ENCODE measurements around the gene AMZ1. TPM values are rescaled to one million over a fixed set of nuclear protein-coding genes. Genes with fewer than 3 reads are reported as not detected.

AMZ1 gene
- 0.28 TPM for polyA plus RNA-seq (2013, experiment 1 of 2)
- polyA plus RNA-seq (2013, experiment 2 of 2): 0.34 TPM

- peaks cover 12% of the 10 kb centered on the region for H3K27me3 ChIP-seq (ENCODE audit: insufficient read depth, low read length, poor library complexity)
- no peak within 1 kb of the TSS for H3K4me3 ChIP-seq (ENCODE audit: low read length)
- H2AK5ac ChIP-seq (ENCODE audit: low read length): no peak within 1 kb of the TSS
- DNase-seq: no peak
- no CpG with 5 or more reads among the region's 41 CpGs for WGBS (ENCODE audit: extremely low coverage, insufficient coverage, low lambda C conversion rate)
- H3K23ac ChIP-seq (ENCODE audit: low read length): no peak within 1 kb of the TSS
- H4K5ac ChIP-seq (ENCODE audit: low read length): no peak within 1 kb of the TSS
- H3K9ac ChIP-seq (ENCODE audit: low read length): peak within 1 kb of the TSS; percentile 49
- H3K79me1 ChIP-seq (ENCODE audit: low read length): no peaks in the 10 kb centered on the region
- no peaks in the 10 kb centered on the region for H3K79me2 ChIP-seq (ENCODE audit: control insufficient read depth, insufficient read depth, low read length)
- peak within 1 kb of the TSS; percentile 64 for H3K56ac ChIP-seq (ENCODE audit: low read length)
- H3K18ac ChIP-seq (ENCODE audit: low read length): no peak within 1 kb of the TSS
- H2BK15ac ChIP-seq (replicated peaks; ENCODE audit: low read depth): no peak within 1 kb of the TSS
- H3K36me3 ChIP-seq (ENCODE audit: control insufficient read depth, insufficient read depth, low read length): no peaks in the 10 kb centered on the region
- H2BK120ac ChIP-seq (ENCODE audit: low read depth, low read length): no peak within 1 kb of the TSS
- H3K4ac ChIP-seq (ENCODE audit: low read depth, low read length): no peak within 1 kb of the TSS
- H3K4me2 ChIP-seq (ENCODE audit: low read length): peak within 1 kb of the TSS; percentile 61
- H3K27ac ChIP-seq (ENCODE audit: low read depth, low read length): no peak within 1 kb of the TSS
- no peaks in the 10 kb centered on the region for H3K4me1 ChIP-seq (ENCODE audit: control insufficient read depth, low read depth, low read length)
- no peak within 1 kb of the TSS for H2BK5ac ChIP-seq (ENCODE audit: low read length)
- no peak within 1 kb of the TSS for H4K8ac ChIP-seq (ENCODE audit: low read depth, low read length)
Observed at GRCh38 chr7:2687881-2688318, at the start of gene AMZ1. Gene AMZ1, plus strand, starts transcription at chr7:2688202. Its CDS starts 12,250 bp downstream, at chr7:2700452.

GRCh38 chr7:2638224-2638991 lies 49.6 kb upstream of the AMZ1 start:
- Histone ChIP-seq H3K36me3 (ENCODE audit: control insufficient read depth, insufficient read depth, low read length) (no peaks in the 10 kb centered on the region), H4K8ac (ENCODE audit: low read depth, low read length) (no peak overlapping the region), H3K27me3 (ENCODE audit: insufficient read depth, low read length, poor library complexity) (no peaks in the 10 kb centered on the region), H3K9ac (ENCODE audit: low read length) (no peak overlapping the region), H4K5ac (ENCODE audit: low read length) (no peak overlapping the region), H3K4me2 (ENCODE audit: low read length) (no peak overlapping the region), H3K18ac (ENCODE audit: low read length) (no peak overlapping the region), H3K23ac (ENCODE audit: low read length) (no peak overlapping the region), H2AK5ac (ENCODE audit: low read length) (no peak overlapping the region), H2BK120ac (ENCODE audit: low read depth, low read length) (no peak overlapping the region), H3K4ac (ENCODE audit: low read depth, low read length) (no peak overlapping the region), H3K79me2 (ENCODE audit: control insufficient read depth, insufficient read depth, low read length) (peaks cover 83% of the 10 kb centered on the region), H3K4me3 (ENCODE audit: low read length) (no peak overlapping the region), H3K56ac (ENCODE audit: low read length) (no peak overlapping the region), H3K27ac (ENCODE audit: low read depth, low read length) (peak overlapping the region; percentile 9), H3K4me1 (ENCODE audit: control insufficient read depth, low read depth, low read length) (peaks cover 2% of the 10 kb centered on the region), H3K79me1 (ENCODE audit: low read length) (peaks cover 22% of the 10 kb centered on the region), H2BK15ac (replicated peaks; ENCODE audit: low read depth) (no peak overlapping the region), H2BK5ac (ENCODE audit: low read length) (no peak overlapping the region)
- no peak for DNase-seq
- WGBS (ENCODE audit: extremely low coverage, insufficient coverage, low lambda C conversion rate): no CpG with 5 or more reads among the region's 34 CpGs

GRCh38 chr7:2639181-2639681 lies 48.8 kb upstream of the AMZ1 start:
- Histone ChIP-seq H3K9ac (ENCODE audit: low read length) (no peak overlapping the region), H3K18ac (ENCODE audit: low read length) (no peak overlapping the region), H3K27ac (ENCODE audit: low read depth, low read length) (no peak overlapping the region), H3K23ac (ENCODE audit: low read length) (no peak overlapping the region), H3K4me3 (ENCODE audit: low read length) (no peak overlapping the region), H2AK5ac (ENCODE audit: low read length) (no peak overlapping the region), H2BK120ac (ENCODE audit: low read depth, low read length) (no peak overlapping the region), H3K36me3 (ENCODE audit: control insufficient read depth, insufficient read depth, low read length) (no peaks in the 10 kb centered on the region), H2BK15ac (replicated peaks; ENCODE audit: low read depth) (no peak overlapping the region), H4K8ac (ENCODE audit: low read depth, low read length) (no peak overlapping the region), H3K56ac (ENCODE audit: low read length) (no peak overlapping the region), H3K4ac (ENCODE audit: low read depth, low read length) (no peak overlapping the region), H3K4me1 (ENCODE audit: control insufficient read depth, low read depth, low read length) (peaks cover 2% of the 10 kb centered on the region), H3K4me2 (ENCODE audit: low read length) (no peak overlapping the region), H3K79me1 (ENCODE audit: low read length) (peaks cover 25% of the 10 kb centered on the region), H3K27me3 (ENCODE audit: insufficient read depth, low read length, poor library complexity) (no peaks in the 10 kb centered on the region), H4K5ac (ENCODE audit: low read length) (no peak overlapping the region), H2BK5ac (ENCODE audit: low read length) (no peak overlapping the region), H3K79me2 (ENCODE audit: control insufficient read depth, insufficient read depth, low read length) (peaks cover 83% of the 10 kb centered on the region)
- no CpG with 5 or more reads among the region's 24 CpGs for WGBS (ENCODE audit: extremely low coverage, insufficient coverage, low lambda C conversion rate)
- no peak for DNase-seq

GRCh38 chr7:2639695-2640481 lies 48.1 kb upstream of the AMZ1 start:
- Histone ChIP-seq H2BK5ac (ENCODE audit: low read length) (no peak overlapping the region), H4K5ac (ENCODE audit: low read length) (no peak overlapping the region), H3K56ac (ENCODE audit: low read length) (no peak overlapping the region), H2BK15ac (replicated peaks; ENCODE audit: low read depth) (no peak overlapping the region), H3K4me3 (ENCODE audit: low read length) (no peak overlapping the region), H3K18ac (ENCODE audit: low read length) (no peak overlapping the region), H3K4ac (ENCODE audit: low read depth, low read length) (no peak overlapping the region), H3K4me1 (ENCODE audit: control insufficient read depth, low read depth, low read length) (peaks cover 8% of the 10 kb centered on the region), H4K8ac (ENCODE audit: low read depth, low read length) (no peak overlapping the region), H3K23ac (ENCODE audit: low read length) (no peak overlapping the region), H3K79me2 (ENCODE audit: control insufficient read depth, insufficient read depth, low read length) (peaks cover 80% of the 10 kb centered on the region), H3K27me3 (ENCODE audit: insufficient read depth, low read length, poor library complexity) (no peaks in the 10 kb centered on the region), H2AK5ac (ENCODE audit: low read length) (no peak overlapping the region), H3K27ac (ENCODE audit: low read depth, low read length) (no peak overlapping the region), H3K79me1 (ENCODE audit: low read length) (peaks cover 25% of the 10 kb centered on the region), H3K36me3 (ENCODE audit: control insufficient read depth, insufficient read depth, low read length) (no peaks in the 10 kb centered on the region), H3K9ac (ENCODE audit: low read length) (no peak overlapping the region), H2BK120ac (ENCODE audit: low read depth, low read length) (no peak overlapping the region), H3K4me2 (ENCODE audit: low read length) (no peak overlapping the region)
- DNase-seq: no peak
- WGBS (ENCODE audit: extremely low coverage, insufficient coverage, low lambda C conversion rate): no CpG with 5 or more reads among the region's 37 CpGs

- Histone ChIP-seq H3K23ac (ENCODE audit: low read length) (no peak overlapping the region), H3K27me3 (ENCODE audit: insufficient read depth, low read length, poor library complexity) (no peaks in the 10 kb centered on the region), H3K79me2 (ENCODE audit: control insufficient read depth, insufficient read depth, low read length) (peaks cover 74% of the 10 kb centered on the region), H3K9ac (ENCODE audit: low read length) (peak overlapping the region; percentile 68), H3K79me1 (ENCODE audit: low read length) (peaks cover 25% of the 10 kb centered on the region), H3K27ac (ENCODE audit: low read depth, low read length) (peak overlapping the region; percentile 97), H2BK120ac (ENCODE audit: low read depth, low read length) (no peak overlapping the region), H4K5ac (ENCODE audit: low read length) (no peak overlapping the region), H3K4me3 (ENCODE audit: low read length) (no peak overlapping the region), H3K4me1 (ENCODE audit: control insufficient read depth, low read depth, low read length) (peaks cover 12% of the 10 kb centered on the region), H2BK5ac (ENCODE audit: low read length) (no peak overlapping the region), H2AK5ac (ENCODE audit: low read length) (no peak overlapping the region), H3K4me2 (ENCODE audit: low read length) (no peak overlapping the region), H4K8ac (ENCODE audit: low read depth, low read length) (no peak overlapping the region), H3K4ac (ENCODE audit: low read depth, low read length) (no peak overlapping the region), H3K18ac (ENCODE audit: low read length) (no peak overlapping the region), H3K36me3 (ENCODE audit: control insufficient read depth, insufficient read depth, low read length) (no peaks in the 10 kb centered on the region), H3K56ac (ENCODE audit: low read length) (peak overlapping the region; percentile 83), H2BK15ac (replicated peaks; ENCODE audit: low read depth) (no peak overlapping the region)
- no peak for DNase-seq
- WGBS (ENCODE audit: extremely low coverage, insufficient coverage, low lambda C conversion rate): no CpG with 5 or more reads among the region's 12 CpGs
Observed at GRCh38 chr7:2640482-2640830, 47.5 kb upstream of the AMZ1 start.
